GM12873 (cell line): ENCODE data around the gene TMEM255B.

Source experiments
- TF ChIP-seq, protein P1 (sequence below): IDR thresholded peaks from 2 replicates; pipeline ENCODE4 v1.5.1; 2012; ENCODE audit warnings: low read depth, mild to moderate bottlenecking, moderate library complexity, low read length, control low read depth; ENCODE audit not compliant: insufficient read depth; ENCODE audit errors: missing control alignments

The TMEM255B gene

DNA sequence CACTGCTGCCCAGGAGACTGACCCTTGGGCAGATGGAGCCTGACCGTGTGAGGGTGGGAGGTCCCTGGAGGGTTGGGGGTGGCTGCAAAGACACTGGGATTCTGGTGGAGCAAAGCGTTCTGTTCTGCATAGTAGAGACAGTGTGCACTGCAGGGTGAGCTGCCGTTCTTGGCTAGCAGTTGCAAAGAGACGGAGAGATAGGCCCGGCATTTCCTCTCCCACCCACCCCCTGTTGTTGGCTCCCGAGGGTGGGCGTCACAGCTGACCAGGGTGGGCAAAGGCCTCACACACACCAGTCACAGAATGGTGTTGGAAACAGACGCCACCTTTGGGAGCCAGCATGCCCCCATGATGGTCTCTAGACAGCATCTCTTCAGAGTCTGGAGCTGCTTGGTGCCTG is 11.4 kb downstream of the TMEM255B start:
- TF ChIP-seq, protein P1, sequence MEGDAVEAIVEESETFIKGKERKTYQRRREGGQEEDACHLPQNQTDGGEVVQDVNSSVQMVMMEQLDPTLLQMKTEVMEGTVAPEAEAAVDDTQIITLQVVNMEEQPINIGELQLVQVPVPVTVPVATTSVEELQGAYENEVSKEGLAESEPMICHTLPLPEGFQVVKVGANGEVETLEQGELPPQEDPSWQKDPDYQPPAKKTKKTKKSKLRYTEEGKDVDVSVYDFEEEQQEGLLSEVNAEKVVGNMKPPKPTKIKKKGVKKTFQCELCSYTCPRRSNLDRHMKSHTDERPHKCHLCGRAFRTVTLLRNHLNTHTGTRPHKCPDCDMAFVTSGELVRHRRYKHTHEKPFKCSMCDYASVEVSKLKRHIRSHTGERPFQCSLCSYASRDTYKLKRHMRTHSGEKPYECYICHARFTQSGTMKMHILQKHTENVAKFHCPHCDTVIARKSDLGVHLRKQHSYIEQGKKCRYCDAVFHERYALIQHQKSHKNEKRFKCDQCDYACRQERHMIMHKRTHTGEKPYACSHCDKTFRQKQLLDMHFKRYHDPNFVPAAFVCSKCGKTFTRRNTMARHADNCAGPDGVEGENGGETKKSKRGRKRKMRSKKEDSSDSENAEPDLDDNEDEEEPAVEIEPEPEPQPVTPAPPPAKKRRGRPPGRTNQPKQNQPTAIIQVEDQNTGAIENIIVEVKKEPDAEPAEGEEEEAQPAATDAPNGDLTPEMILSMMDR: no peak

DNA sequence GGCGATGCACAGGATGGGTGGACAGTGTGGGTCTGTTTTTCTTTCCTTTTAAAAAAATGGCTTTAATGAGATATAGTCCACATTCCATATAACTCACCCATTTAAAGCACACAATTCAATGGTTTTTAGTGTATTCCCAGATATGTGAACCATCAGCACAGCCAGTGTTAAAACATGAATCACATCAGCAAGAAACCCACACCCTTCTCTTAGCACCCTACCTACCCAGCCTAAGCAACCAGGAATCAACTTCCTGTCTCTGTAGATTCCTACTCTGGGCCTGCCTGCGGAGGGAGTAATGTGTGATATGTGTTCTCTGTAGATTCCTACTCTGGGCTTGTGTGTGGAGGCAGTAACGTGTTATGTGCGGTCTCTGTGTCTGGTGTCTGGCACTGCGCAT is 11.9 kb downstream of the TMEM255B start:
- TF ChIP-seq, protein P1: no peak

DNA sequence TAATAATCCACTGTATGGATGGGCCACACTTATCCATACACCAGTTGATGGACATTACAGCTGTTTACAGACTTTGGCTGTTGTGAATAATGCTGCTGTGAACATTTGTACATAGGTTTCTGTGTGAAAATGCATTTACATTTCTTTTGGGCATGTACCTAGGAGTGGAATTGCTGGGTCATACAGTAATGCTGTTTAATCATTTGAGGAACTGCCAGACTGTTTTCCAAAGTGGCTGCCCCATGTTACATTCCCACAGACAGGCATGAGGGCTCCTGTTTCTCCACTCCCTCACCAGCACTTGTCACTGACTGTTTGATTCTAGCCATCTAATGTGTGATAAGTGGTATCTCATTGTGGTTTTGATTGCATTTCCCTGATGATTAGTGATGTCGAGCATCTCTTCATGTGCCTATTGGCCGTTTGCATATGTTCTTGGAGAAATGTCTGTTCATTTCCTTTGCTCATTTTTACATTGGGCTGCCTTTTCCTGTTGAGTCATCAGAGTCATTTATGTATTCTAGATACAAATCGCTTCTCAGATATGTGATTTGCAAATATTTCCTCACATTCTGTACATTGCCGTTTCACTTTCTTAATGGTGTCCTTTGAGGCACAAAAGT is 12.8 kb downstream of the TMEM255B start:
- TF ChIP-seq, protein P1: no peak

DNA sequence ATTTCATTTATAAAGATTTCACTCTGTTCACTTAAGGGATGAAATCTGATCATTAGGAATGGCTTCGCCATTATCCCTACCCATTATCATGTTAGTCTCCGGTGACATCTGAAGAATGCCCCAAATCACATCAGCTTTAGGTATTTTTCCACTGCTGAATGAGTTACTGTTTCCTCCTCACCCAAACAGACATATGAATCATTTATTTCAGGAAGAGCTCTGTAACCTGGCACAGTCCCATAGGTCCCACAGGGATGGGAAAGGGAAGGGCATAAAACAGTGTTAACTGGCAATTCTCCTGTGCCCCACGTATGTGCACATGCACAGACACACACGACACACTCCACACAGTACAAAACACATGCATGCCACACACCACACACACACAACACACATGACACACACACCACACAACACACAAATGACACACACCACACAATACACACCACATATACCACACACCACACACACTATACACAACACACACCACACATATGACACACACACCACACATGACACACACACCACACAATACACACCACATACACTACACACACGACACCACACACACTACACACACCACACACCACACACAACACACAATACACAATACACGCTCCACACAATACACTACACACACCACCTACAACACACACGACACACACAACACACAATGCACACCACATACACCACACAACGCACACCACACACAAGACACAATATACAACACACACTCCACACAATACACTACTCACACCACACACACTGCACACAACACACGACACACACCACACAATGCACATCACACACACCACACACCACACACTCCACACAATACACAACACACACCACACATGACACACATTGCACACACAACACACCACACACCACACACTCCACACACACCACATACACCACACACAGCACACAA is 15.4 kb downstream of the TMEM255B start:
- TF ChIP-seq, protein P1: no peak

DNA sequence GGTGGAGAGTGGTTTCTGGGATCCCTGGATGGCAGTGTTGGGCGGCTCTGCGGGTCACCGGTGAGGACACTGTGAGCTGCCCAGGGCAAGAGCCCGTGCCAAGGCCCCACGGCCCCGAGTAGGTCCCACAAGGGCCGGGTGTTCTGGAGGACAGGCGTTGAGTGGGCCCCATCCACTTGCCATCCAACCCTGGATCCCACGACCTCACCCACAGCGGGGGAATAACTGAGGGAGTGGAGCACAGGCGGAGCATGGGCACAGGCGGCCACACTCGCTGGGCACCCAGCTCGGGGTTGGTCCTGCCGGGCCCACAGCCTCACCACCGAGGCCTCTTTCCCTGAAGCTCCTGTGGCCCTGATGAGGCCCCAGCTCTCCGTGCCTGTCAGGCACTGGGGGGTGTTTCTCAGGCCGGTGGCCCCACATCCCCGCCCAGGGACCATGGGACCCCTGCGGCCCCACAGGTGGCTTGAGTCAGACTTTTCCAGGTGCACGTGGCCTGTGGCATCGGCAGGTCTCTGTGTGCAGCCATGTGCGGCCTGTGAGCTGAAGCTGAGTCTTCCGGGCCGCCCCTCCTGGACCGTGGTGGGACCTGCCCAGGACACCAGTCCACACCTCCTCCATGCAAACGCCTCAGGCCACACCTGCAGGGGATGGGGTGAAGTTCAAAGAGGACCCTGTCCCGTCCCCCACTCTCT is 16.6 kb downstream of the TMEM255B start:
- TF ChIP-seq, protein P1: no peak

DNA sequence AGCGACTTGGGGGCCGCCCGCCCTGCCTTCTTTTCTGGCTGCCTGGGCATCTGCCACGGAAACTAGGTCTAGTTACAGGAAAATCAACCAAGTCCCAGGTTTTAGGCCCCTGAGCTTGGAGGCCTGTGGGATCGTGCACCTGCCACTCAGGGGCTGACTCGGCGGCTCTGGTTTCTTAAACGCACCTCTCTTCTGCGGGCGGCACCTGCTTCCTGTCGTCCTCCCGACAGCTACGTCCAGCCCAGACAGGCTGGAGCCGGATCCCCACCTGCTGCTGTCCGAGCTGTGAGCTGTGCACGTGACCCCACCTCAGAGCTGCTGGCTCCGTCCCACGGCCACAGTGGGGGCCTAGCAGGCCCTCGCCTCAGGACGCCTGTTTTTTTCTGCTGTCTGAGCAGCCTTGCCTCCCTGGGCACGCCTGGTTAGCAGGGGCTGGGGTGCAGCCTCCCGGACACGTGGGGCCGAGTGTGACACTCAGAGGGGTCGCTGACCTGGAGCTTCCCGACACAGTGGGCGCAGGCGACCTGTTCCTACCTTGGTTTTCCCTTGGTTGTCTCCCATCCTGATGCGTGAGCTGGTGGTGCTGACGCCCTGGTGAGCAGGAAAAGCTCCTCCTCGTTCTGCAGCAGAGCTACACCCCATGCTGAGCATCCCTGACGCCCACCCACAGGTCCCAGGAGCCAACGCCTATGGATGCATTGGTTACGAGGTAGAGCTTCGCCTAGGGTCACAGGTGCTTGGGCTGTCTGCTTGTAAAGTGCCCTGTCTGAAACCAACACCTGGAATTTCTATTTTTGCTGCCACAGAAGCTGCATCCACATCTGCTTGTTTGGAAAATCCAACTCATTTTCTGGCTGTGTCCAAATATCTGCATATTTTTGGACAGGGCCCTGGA is 17.5 kb downstream of the TMEM255B start:
- TF ChIP-seq, protein P1: no peak
